Keratinocyte (primary cell): ENCODE results near the gene MAGIX. TPM values are rescaled to one million over a fixed set of nuclear protein-coding genes. Genes with fewer than 3 reads are reported as not detected.

Source experiments
- DNase-seq: peaks from one replicate; pipeline ENCODE4 v3.0.0-alpha.2; 2011; ENCODE audit warnings: low read depth, missing footprints, low spot score
- FAIRE-seq: peaks from 2 replicates; lab custom pipeline; 2011; peaks lifted over from hg19 to GRCh38; lab: Jason Lieb, UNC
- H2AFZ ChIP-seq: 2 replicates; pipeline ENCODE4 v1.6.0; 2012; ENCODE audit warnings: low read length, control low read depth, inconsistent platforms; ENCODE audit not compliant: control insufficient read depth
- H3K27ac ChIP-seq: 2 replicates; pipeline ENCODE4 v1.5.1; 2011; ENCODE audit warnings: low read length; ENCODE audit not compliant: control insufficient read depth, insufficient read depth
- H3K27me3 ChIP-seq: 3 replicates; pipeline ENCODE4 v1.6.0; 2011; ENCODE audit warnings: low read length; ENCODE audit not compliant: control insufficient read depth, insufficient read depth; ENCODE audit errors: extremely low read depth
- H3K36me3 ChIP-seq, 2 experiments: 2 replicates in 1 of 2; 3 replicates in 1 of 2; pipeline ENCODE4 v1.5.1; 2011; ENCODE audit warnings: low read length in 2 of 2, mild to moderate bottlenecking in 1 of 2; ENCODE audit not compliant: control insufficient read depth in 2 of 2, insufficient read depth in 2 of 2; ENCODE audit errors: extremely low read depth in 1 of 2
- H3K4me1 ChIP-seq: 3 replicates; pipeline ENCODE4 v1.5.1; 2011; ENCODE audit warnings: low read length; ENCODE audit not compliant: control insufficient read depth, insufficient read depth; ENCODE audit errors: extremely low read depth
- H3K4me2 ChIP-seq: 3 replicates; pipeline ENCODE4 v1.6.0; 2011; ENCODE audit warnings: low read depth, low read length; ENCODE audit not compliant: control insufficient read depth, insufficient read depth; ENCODE audit errors: extremely low read depth
- H3K4me3 ChIP-seq, 3 experiments: fragments of 200-600 bp in 1 of 3; sonication (generic) in 1 of 3; 2 replicates in 2 of 3; 3 replicates in 1 of 3; pipeline ENCODE4 v1.5.1; 2011 to 2016; ENCODE audit warnings: low read length in 3 of 3, mild to moderate bottlenecking in 3 of 3, control low read depth in 2 of 3, inconsistent platforms in 1 of 3, low read depth in 1 of 3, mixed read lengths in 1 of 3, mixed run types in 1 of 3, moderate library complexity in 1 of 3; ENCODE audit not compliant: control insufficient read depth in 2 of 3, insufficient read depth in 2 of 3; ENCODE audit errors: extremely low read depth in 1 of 3
- H3K79me2 ChIP-seq: 2 replicates; pipeline ENCODE4 v1.6.0; 2012; ENCODE audit warnings: low read length; ENCODE audit not compliant: control insufficient read depth, insufficient read depth
- H3K9ac ChIP-seq: 3 replicates; pipeline ENCODE4 v1.6.0; 2011; ENCODE audit warnings: low read length; ENCODE audit not compliant: control insufficient read depth, insufficient read depth; ENCODE audit errors: extremely low read depth
- H3K9me1 ChIP-seq: 3 replicates; pipeline ENCODE4 v1.6.0; 2011; ENCODE audit warnings: low read length; ENCODE audit not compliant: control insufficient read depth, insufficient read depth; ENCODE audit errors: extremely low read depth
- H3K9me3 ChIP-seq: 2 replicates; pipeline ENCODE4 v1.5.1; 2012; ENCODE audit warnings: low read depth, low read length; ENCODE audit not compliant: control insufficient read depth
- H4K20me1 ChIP-seq: 3 replicates; pipeline ENCODE4 v1.6.0; 2011; ENCODE audit warnings: low read length; ENCODE audit not compliant: control insufficient read depth, insufficient read depth; ENCODE audit errors: extremely low read depth
- EZH2 ChIP-seq: IDR thresholded peaks from one replicate; pipeline ENCODE4 v1.6.1; 2012; ENCODE audit warnings: inconsistent platforms, mild to moderate bottlenecking, low read length, moderate library complexity
- dilution Hi-C: fragments of 300-500 bp; cut with MboI; formaldehyde crosslinking; loops from one replicate; pipeline ENCODE4 v1.7.0; 2020; ENCODE audit warnings: low sequenced_read_pairs; ENCODE audit not compliant: extremely low pct_ligation_motif_present
- polyA plus RNA-seq, 5 experiments: library from polyadenylated mRNA; depleted of rRNA in 3 of 5; stranded (reverse) in 3 of 5; stranded (forward) in 1 of 5; unstranded in 1 of 5; fragments of >200 nt; gene quantifications; 1 replicate in 1 of 5; 2 replicates in 3 of 5; 3 replicates in 1 of 5; pipeline versions ENCODE4 v1.2.1 to v1.2.3, GENCODE V29; 2011 to 2012; ENCODE audit warnings: missing spikeins in 2 of 5, low read depth in 1 of 5, low replicate concordance in 1 of 5
- TF ChIP-seq, protein P1 (sequence below), 3 experiments: IDR thresholded peaks in 1 of 3; conservative IDR thresholded peaks in 1 of 3; optimal IDR thresholded peaks in 1 of 3; 2 replicates in 2 of 3; 3 replicates in 1 of 3; pipeline versions ENCODE3 to v1.5.1; 2011; ENCODE audit warnings: low read length in 3 of 3, mild to moderate bottlenecking in 3 of 3, moderate library complexity in 2 of 3, control low read depth in 1 of 3, inconsistent platforms in 1 of 3; ENCODE audit not compliant: insufficient read depth in 2 of 3; ENCODE audit errors: extremely low read depth in 1 of 3

MAGIX gene
- polyA plus RNA-seq, 1 donor (not counting 4 experiments of a cell fraction or from before 2014, with no cell fraction given): 0.51 TPM

DNA sequence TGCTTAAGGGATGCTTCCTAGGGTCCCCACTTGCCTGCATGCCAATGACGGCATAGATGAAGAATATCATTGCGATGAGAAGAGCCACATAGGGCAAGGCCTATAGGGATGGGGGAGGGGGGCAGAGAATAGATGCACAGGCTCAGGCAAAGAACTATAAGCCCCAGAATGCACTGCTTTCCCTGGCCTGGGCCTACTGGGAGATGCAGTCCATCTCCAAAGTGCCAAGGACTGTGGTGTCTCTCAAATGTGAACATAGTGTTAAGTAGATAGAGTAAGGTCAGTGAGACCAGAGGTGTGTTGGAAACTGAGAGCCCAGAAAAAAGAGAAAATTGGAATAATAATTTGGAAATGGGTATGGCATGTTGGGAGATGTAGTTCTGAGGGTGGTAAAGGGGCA, 49.7 kb downstream of the MAGIX start:
- Histone ChIP-seq H3K4me3 (no peak overlapping the region), H2AFZ (no peak overlapping the region), H3K4me1 (no peaks in the 10 kb centered on the region), H3K4me2 (no peak overlapping the region), H3K9ac (no peak overlapping the region), H3K9me1 (no peaks in the 10 kb centered on the region), H3K79me2 (no peaks in the 10 kb centered on the region), H3K27me3 (no peaks in the 10 kb centered on the region), H4K20me1 (no peaks in the 10 kb centered on the region), H3K9me3 (no peaks in the 10 kb centered on the region), H3K36me3 (no peaks in the 10 kb centered on the region), H3K27ac (no peak overlapping the region)
- dilution Hi-C loops: no loop called here
- TF ChIP-seq EZH2: no peak
- TF ChIP-seq, protein P1, sequence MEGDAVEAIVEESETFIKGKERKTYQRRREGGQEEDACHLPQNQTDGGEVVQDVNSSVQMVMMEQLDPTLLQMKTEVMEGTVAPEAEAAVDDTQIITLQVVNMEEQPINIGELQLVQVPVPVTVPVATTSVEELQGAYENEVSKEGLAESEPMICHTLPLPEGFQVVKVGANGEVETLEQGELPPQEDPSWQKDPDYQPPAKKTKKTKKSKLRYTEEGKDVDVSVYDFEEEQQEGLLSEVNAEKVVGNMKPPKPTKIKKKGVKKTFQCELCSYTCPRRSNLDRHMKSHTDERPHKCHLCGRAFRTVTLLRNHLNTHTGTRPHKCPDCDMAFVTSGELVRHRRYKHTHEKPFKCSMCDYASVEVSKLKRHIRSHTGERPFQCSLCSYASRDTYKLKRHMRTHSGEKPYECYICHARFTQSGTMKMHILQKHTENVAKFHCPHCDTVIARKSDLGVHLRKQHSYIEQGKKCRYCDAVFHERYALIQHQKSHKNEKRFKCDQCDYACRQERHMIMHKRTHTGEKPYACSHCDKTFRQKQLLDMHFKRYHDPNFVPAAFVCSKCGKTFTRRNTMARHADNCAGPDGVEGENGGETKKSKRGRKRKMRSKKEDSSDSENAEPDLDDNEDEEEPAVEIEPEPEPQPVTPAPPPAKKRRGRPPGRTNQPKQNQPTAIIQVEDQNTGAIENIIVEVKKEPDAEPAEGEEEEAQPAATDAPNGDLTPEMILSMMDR (optimal IDR thresholded peaks at IDR 0.05 in 1 of 3, IDR thresholded peaks at IDR 0.05 in 1 of 3, conservative IDR thresholded peaks at IDR 0.05 in 1 of 3; ENCODE audit: extremely low read depth in 1 of 3, insufficient read depth in 2 of 3, low read length in 3 of 3): no peak
- DNase-seq (no peak), FAIRE-seq (no peak)

DNA sequence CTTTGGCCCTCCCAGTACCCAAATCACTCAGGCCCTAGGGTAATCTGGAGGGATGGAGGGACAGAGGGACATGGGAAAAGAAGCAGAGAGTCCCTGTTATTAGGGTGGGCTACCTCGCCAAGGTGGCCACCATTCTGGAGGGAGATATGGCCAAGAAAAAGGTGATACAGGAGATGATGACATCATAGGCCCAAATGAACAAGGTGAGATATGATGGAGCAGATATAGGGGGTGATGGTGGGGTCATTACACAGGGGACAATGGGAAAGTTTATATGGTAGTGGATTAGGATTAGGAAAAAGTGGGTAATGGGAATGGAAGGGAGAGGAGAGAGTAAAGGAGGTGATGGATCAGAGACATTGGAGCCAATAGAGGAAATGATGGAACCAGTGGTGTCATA, 50.3 kb downstream of the MAGIX start:
- TF ChIP-seq, protein P1 (optimal IDR thresholded peaks at IDR 0.05 in 1 of 3, IDR thresholded peaks at IDR 0.05 in 1 of 3, conservative IDR thresholded peaks at IDR 0.05 in 1 of 3; ENCODE audit: extremely low read depth in 1 of 3, insufficient read depth in 2 of 3, low read length in 3 of 3): no peak
- no peak for TF ChIP-seq EZH2
- Histone ChIP-seq H3K27ac (no peak overlapping the region), H3K27me3 (no peaks in the 10 kb centered on the region), H3K36me3 (no peaks in the 10 kb centered on the region), H3K9me1 (no peaks in the 10 kb centered on the region), H3K4me2 (no peak overlapping the region), H3K9me3 (no peaks in the 10 kb centered on the region), H4K20me1 (no peaks in the 10 kb centered on the region), H3K9ac (no peak overlapping the region), H3K4me3 (no peak overlapping the region), H2AFZ (no peak overlapping the region), H3K79me2 (no peaks in the 10 kb centered on the region), H3K4me1 (no peaks in the 10 kb centered on the region)
- FAIRE-seq: no peak
- DNase-seq: no peak
- dilution Hi-C loops: no loop called here
